ENCODE results near the gene NEBL.
"Not testable (repeated sequence)": the region's sequence is repeated elsewhere in the genome, so short reads cannot be mapped to it uniquely, and the experiment has no call there.

The NEBL gene

GRCh38 chr10:20897146-20897825, at the start of gene NEBL:
NEBL (minus strand) TSS chr10:20897311; CDS start chr10:20897205, 106 bp downstream.
- no peak for DNase-seq (ENCODE audit: low spot score in 2 of 2)
- no peaks in the 10 kb centered on the region for H3K36me3 Mint-ChIP-seq (ENCODE audit: insufficient read depth)

GRCh38 chr10:20945546-20946332, 48.6 kb upstream of the NEBL start:
- no peaks in the 10 kb centered on the region for H3K36me3 Mint-ChIP-seq (ENCODE audit: insufficient read depth)
- H3K4me3 Mint-ChIP-seq: no peak overlapping the region
- ATAC-seq (replicated peaks; ENCODE audit: extremely low read depth, poor library complexity, severe bottlenecking) (no peak), DNase-seq (ENCODE audit: low spot score in 2 of 2) (no peak)
- no peaks in the 10 kb centered on the region for H3K9me3 Mint-ChIP-seq
- H3K27me3 Mint-ChIP-seq: no peaks in the 10 kb centered on the region
- H3K27ac Mint-ChIP-seq (ENCODE audit: low read depth): no peak overlapping the region
- no peaks in the 10 kb centered on the region for H3K4me1 Mint-ChIP-seq

More at GRCh38 chr10:20897146-20897825, at the start of gene NEBL:
- no peak for ATAC-seq (replicated peaks; ENCODE audit: extremely low read depth, poor library complexity, severe bottlenecking)
- no peak within 1 kb of the TSS for H3K27ac Mint-ChIP-seq (ENCODE audit: low read depth)
- H3K27me3 Mint-ChIP-seq: no peaks in the 10 kb centered on the region
- no peak within 1 kb of the TSS for H3K4me3 Mint-ChIP-seq
- H3K4me1 Mint-ChIP-seq: no peaks in the 10 kb centered on the region
- peaks cover 5% of the 10 kb centered on the region for H3K9me3 Mint-ChIP-seq

GRCh38 chr10:20944789-20945502, 47.8 kb upstream of the NEBL start:
- Mint-ChIP-seq H3K4me3 (no peak overlapping the region), H3K27me3 (no peaks in the 10 kb centered on the region), H3K36me3 (ENCODE audit: insufficient read depth) (no peaks in the 10 kb centered on the region), H3K4me1 (no peaks in the 10 kb centered on the region), H3K27ac (ENCODE audit: low read depth) (no peak overlapping the region), H3K9me3 (no peaks in the 10 kb centered on the region)
- ATAC-seq (replicated peaks; ENCODE audit: extremely low read depth, poor library complexity, severe bottlenecking) (no peak), DNase-seq (ENCODE audit: low spot score in 2 of 2) (no peak)

- H3K4me3 Mint-ChIP-seq; H3K27me3 Mint-ChIP-seq; H3K36me3 Mint-ChIP-seq (ENCODE audit: insufficient read depth); H3K9me3 Mint-ChIP-seq; DNase-seq (ENCODE audit: low spot score in 2 of 2); ATAC-seq (replicated peaks; ENCODE audit: extremely low read depth, poor library complexity, severe bottlenecking); H3K27ac Mint-ChIP-seq (ENCODE audit: low read depth); H3K4me1 Mint-ChIP-seq: not testable (repeated sequence)
These were observed 42.3 kb upstream of the NEBL start for GRCh38 chr10:20939414-20939813.

- Mint-ChIP-seq H3K36me3 (ENCODE audit: insufficient read depth) (no peaks in the 10 kb centered on the region), H3K9me3 (peaks cover 6% of the 10 kb centered on the region), H3K4me1 (no peaks in the 10 kb centered on the region), H3K27me3 (no peaks in the 10 kb centered on the region), H3K27ac (ENCODE audit: low read depth) (no peak overlapping the region), H3K4me3 (no peak overlapping the region)
- DNase-seq (ENCODE audit: low spot score in 2 of 2): no peak
- ATAC-seq (replicated peaks; ENCODE audit: extremely low read depth, poor library complexity, severe bottlenecking): no peak
These were observed 39.3 kb upstream of the NEBL start for GRCh38 chr10:20936396-20936795.

- H3K36me3 Mint-ChIP-seq (ENCODE audit: insufficient read depth): no peaks in the 10 kb centered on the region
- no peak overlapping the region for H3K27ac Mint-ChIP-seq (ENCODE audit: low read depth)
- DNase-seq (ENCODE audit: low spot score in 2 of 2) (no peak), ATAC-seq (replicated peaks; ENCODE audit: extremely low read depth, poor library complexity, severe bottlenecking) (no peak)
- H3K9me3 Mint-ChIP-seq: peaks cover 6% of the 10 kb centered on the region
- no peak overlapping the region for H3K4me3 Mint-ChIP-seq
- H3K4me1 Mint-ChIP-seq: no peaks in the 10 kb centered on the region
- H3K27me3 Mint-ChIP-seq: no peaks in the 10 kb centered on the region
These were observed 38.8 kb upstream of the NEBL start for GRCh38 chr10:20935931-20936330.

GRCh38 chr10:20935301-20935700, 38.2 kb upstream of the NEBL start:
- H3K36me3 Mint-ChIP-seq (ENCODE audit: insufficient read depth): no peaks in the 10 kb centered on the region
- H3K4me1 Mint-ChIP-seq: no peaks in the 10 kb centered on the region
- DNase-seq (ENCODE audit: low spot score in 2 of 2) (no peak), ATAC-seq (replicated peaks; ENCODE audit: extremely low read depth, poor library complexity, severe bottlenecking) (no peak)
- no peak overlapping the region for H3K27ac Mint-ChIP-seq (ENCODE audit: low read depth)
- H3K9me3 Mint-ChIP-seq: peaks cover 6% of the 10 kb centered on the region
- H3K4me3 Mint-ChIP-seq: no peak overlapping the region
- H3K27me3 Mint-ChIP-seq: no peaks in the 10 kb centered on the region

- Mint-ChIP-seq H3K4me3 (no peak overlapping the region), H3K9me3 (peaks cover 9% of the 10 kb centered on the region), H3K36me3 (ENCODE audit: insufficient read depth) (no peaks in the 10 kb centered on the region), H3K27me3 (no peaks in the 10 kb centered on the region), H3K4me1 (no peaks in the 10 kb centered on the region), H3K27ac (ENCODE audit: low read depth) (no peak overlapping the region)
- no peak for ATAC-seq (replicated peaks; ENCODE audit: extremely low read depth, poor library complexity, severe bottlenecking)
- no peak for DNase-seq (ENCODE audit: low spot score in 2 of 2)
These were observed 36.6 kb upstream of the NEBL start for GRCh38 chr10:20933705-20934104.

GRCh38 chr10:20932606-20933126, 35.6 kb upstream of the NEBL start:
- peaks cover 5% of the 10 kb centered on the region for H3K9me3 Mint-ChIP-seq
- no peaks in the 10 kb centered on the region for H3K4me1 Mint-ChIP-seq
- no peak overlapping the region for H3K4me3 Mint-ChIP-seq
- ATAC-seq (replicated peaks; ENCODE audit: extremely low read depth, poor library complexity, severe bottlenecking) (no peak), DNase-seq (ENCODE audit: low spot score in 2 of 2) (no peak)
- no peaks in the 10 kb centered on the region for H3K36me3 Mint-ChIP-seq (ENCODE audit: insufficient read depth)
- no peak overlapping the region for H3K27ac Mint-ChIP-seq (ENCODE audit: low read depth)
- no peaks in the 10 kb centered on the region for H3K27me3 Mint-ChIP-seq

GRCh38 chr10:20931156-20931795, 34.2 kb upstream of the NEBL start:
- ATAC-seq (replicated peaks; ENCODE audit: extremely low read depth, poor library complexity, severe bottlenecking) (no peak), DNase-seq (ENCODE audit: low spot score in 2 of 2) (no peak)
- H3K4me1 Mint-ChIP-seq: no peaks in the 10 kb centered on the region
- no peak overlapping the region for H3K4me3 Mint-ChIP-seq
- H3K27me3 Mint-ChIP-seq: no peaks in the 10 kb centered on the region
- H3K27ac Mint-ChIP-seq (ENCODE audit: low read depth): no peak overlapping the region
- H3K36me3 Mint-ChIP-seq (ENCODE audit: insufficient read depth): no peaks in the 10 kb centered on the region
- H3K9me3 Mint-ChIP-seq: peaks cover 12% of the 10 kb centered on the region

GRCh38 chr10:20927456-20927855, 30.3 kb upstream of the NEBL start:
- Mint-ChIP-seq H3K4me3 (no peak overlapping the region), H3K27ac (ENCODE audit: low read depth) (no peak overlapping the region), H3K9me3 (peaks cover 13% of the 10 kb centered on the region), H3K36me3 (ENCODE audit: insufficient read depth) (no peaks in the 10 kb centered on the region), H3K4me1 (no peaks in the 10 kb centered on the region), H3K27me3 (no peaks in the 10 kb centered on the region)
- DNase-seq (ENCODE audit: low spot score in 2 of 2): no peak
- no peak for ATAC-seq (replicated peaks; ENCODE audit: extremely low read depth, poor library complexity, severe bottlenecking)

- H3K4me1 Mint-ChIP-seq: no peaks in the 10 kb centered on the region
- no peaks in the 10 kb centered on the region for H3K27me3 Mint-ChIP-seq
- H3K4me3 Mint-ChIP-seq: no peak overlapping the region
- no peak overlapping the region for H3K27ac Mint-ChIP-seq (ENCODE audit: low read depth)
- H3K36me3 Mint-ChIP-seq (ENCODE audit: insufficient read depth): peaks cover 3% of the 10 kb centered on the region
- DNase-seq (ENCODE audit: low spot score in 2 of 2) (no peak), ATAC-seq (replicated peaks; ENCODE audit: extremely low read depth, poor library complexity, severe bottlenecking) (no peak)
- peaks cover 8% of the 10 kb centered on the region for H3K9me3 Mint-ChIP-seq
These were observed 25.3 kb upstream of the NEBL start for GRCh38 chr10:20922451-20922850.
